Measurements from ENCODE around the gene F2R. TPM values are rescaled to one million over a fixed set of nuclear protein-coding genes. Genes with fewer than 3 reads are reported as not detected.
A peak's percentile ranks its signal among the peaks of the same experiment; 100 is the strongest.

F2R gene
- total RNA-seq (10 to 100 TPM in 1 of 4 donors, 1 to 10 TPM in 3; 6.4 to 22.1 (median 8.5) TPM), polyA plus RNA-seq (4.3 TPM)
- long read RNA-seq, donor 1, transcript F2R-201 (2 exons, 3,821 nt) = major isoform, 6 of 7 reads
- long read RNA-seq, donor 1, partial matches to known transcripts = 0 of 7 reads
- long read RNA-seq, donor 1, other reads (novel, unspliced or antisense) = 1 of 7 reads
- long read RNA-seq, donor 2, partial matches to known transcripts = 0 of 2 reads
- long read RNA-seq, donor 2, other reads (novel, unspliced or antisense) = 1 of 2 reads
- long read RNA-seq, donor 3, transcript F2R-201 (2 exons, 3,821 nt) = major isoform, 46 of 70 reads
- long read RNA-seq, donor 3, partial matches to known transcripts = 0 of 70 reads
- long read RNA-seq, donor 3, other reads (novel, unspliced or antisense) = 24 of 70 reads
- long read RNA-seq, donor 4, partial matches to known transcripts = 1 of 2 reads
- long read RNA-seq, donor 4, other reads (novel, unspliced or antisense) = 0 of 2 reads

DNA sequence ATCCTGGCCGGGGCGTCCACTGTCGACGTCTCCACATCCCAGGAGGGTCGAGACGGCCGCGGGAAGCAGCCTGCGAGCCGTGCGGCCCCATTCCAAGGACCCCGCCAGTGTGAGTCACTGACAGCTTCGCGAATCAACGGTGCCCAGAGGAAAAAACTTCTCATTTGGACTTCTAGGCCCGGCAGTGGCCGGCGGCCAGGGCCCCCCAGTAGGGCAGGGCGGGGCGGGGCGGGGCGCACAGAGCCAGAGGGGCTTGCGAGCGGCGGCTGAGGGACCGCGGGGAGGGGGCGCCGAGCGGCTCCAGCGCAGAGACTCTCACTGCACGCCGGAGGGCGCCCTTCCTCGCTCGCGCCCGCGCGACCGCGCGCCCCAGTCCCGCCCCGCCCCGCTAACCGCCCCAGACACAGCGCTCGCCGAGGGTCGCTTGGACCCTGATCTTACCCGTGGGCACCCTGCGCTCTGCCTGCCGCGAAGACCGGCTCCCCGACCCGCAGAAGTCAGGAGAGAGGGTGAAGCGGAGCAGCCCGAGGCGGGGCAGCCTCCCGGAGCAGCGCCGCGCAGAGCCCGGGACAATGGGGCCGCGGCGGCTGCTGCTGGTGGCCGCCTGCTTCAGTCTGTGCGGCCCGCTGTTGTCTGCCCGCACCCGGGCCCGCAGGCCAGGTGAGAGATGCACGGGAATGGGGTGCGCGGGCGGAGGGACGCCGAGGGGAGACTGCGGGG lies at the start of gene F2R:
F2R (plus strand) TSS at position 391 of the 720 bp plus-strand sequence; CDS start at position 573, 182 bp downstream.
- intact Hi-C loops (cut with DNase I) = no loop called here
- H3K27me3 ChIP-seq (ENCODE audit: control insufficient read depth, insufficient read depth) = no peaks in the 10 kb centered on the region
- under 1% methylated on average over 82 of the region's 82 CpGs for WGBS
- peak within 1 kb of the TSS; percentile 83 for H3K4me3 ChIP-seq (ENCODE audit: low read length)
- DNase-seq (peak; percentile 80 to 85 (median 83)), ATAC-seq (peak; percentile 86 to 89)
- no peaks in the 10 kb centered on the region for H3K9me3 ChIP-seq (ENCODE audit: control insufficient read depth, low read length)
- peak within 1 kb of the TSS; percentile 25 for H3K27ac ChIP-seq (ENCODE audit: low read length)
- no peaks in the 10 kb centered on the region for H3K4me1 ChIP-seq (ENCODE audit: control insufficient read depth, insufficient read depth, low read length)

DNA sequence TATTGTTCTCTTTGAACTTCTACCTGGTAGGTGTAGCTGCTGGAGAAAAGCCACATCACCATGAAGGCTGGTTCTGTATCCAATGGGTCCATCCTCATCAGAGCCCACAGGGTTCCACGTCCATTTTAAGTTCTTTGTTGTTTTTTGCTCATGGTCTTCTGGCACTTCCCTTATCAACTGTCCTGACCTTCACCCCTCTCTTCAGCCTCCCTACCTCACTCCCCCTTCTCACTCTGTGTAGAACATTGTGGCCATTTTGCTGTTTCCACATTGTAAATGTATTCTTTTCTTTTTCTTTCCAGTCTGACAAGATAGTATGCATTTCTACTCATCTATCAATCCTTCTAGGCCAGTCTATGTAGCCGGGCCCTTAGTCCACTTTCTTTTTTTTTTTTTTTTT lies 48.4 kb upstream of the F2R start:
- WGBS = 72% methylated on average over 2 of the region's 2 CpGs
- intact Hi-C loops (cut with DNase I) = no loop called here

GRCh38 chr5:76669245-76669644 lies 46.7 kb upstream of the F2R start:
- H3K4me3 ChIP-seq (ENCODE audit: low read length) = no peak overlapping the region
- intact Hi-C loops (cut with DNase I) = no loop called here
- no peaks in the 10 kb centered on the region for H3K4me1 ChIP-seq (ENCODE audit: control insufficient read depth, insufficient read depth, low read length)
- H3K27me3 ChIP-seq (ENCODE audit: control insufficient read depth, insufficient read depth) = no peaks in the 10 kb centered on the region
- no peak overlapping the region for H3K27ac ChIP-seq (ENCODE audit: low read length)
- WGBS = 83% methylated on average over 5 of the region's 5 CpGs
- ATAC-seq (no peak), DNase-seq (no peak)
- no peaks in the 10 kb centered on the region for H3K9me3 ChIP-seq (ENCODE audit: control insufficient read depth, low read length)

More for the DNA sequence above, 48.4 kb upstream of the F2R start:
- Histone ChIP-seq H3K4me3 (ENCODE audit: low read length) (no peak overlapping the region), H3K9me3 (ENCODE audit: control insufficient read depth, low read length) (no peaks in the 10 kb centered on the region), H3K4me1 (ENCODE audit: control insufficient read depth, insufficient read depth, low read length) (no peaks in the 10 kb centered on the region), H3K27me3 (ENCODE audit: control insufficient read depth, insufficient read depth) (no peaks in the 10 kb centered on the region), H3K27ac (ENCODE audit: low read length) (no peak overlapping the region)
- ATAC-seq (no peak), DNase-seq (no peak)

DNA sequence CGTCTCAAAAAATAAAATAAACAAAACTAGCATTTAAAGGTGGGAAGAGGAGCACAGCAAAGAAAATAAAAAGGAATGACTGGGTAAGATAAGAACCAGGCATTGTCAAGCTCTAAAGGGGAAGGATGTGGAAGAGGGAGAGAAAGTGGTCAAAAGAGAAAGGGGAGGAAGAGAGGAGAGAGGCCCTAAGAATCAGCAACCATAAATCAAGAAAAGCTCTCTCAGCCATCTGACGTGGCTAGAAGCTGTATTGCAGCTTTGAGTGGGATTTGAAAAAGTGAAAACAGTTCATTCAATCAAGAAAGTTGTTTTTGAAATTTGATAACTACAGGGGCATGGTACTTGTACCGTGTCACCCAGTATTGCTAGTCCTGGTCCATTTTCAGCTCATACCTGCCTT lies 45.4 kb upstream of the F2R start:
- no peak for DNase-seq
- H3K9me3 ChIP-seq (ENCODE audit: control insufficient read depth, low read length) = no peaks in the 10 kb centered on the region
- 91% methylated on average over 3 of the region's 3 CpGs for WGBS

DNA sequence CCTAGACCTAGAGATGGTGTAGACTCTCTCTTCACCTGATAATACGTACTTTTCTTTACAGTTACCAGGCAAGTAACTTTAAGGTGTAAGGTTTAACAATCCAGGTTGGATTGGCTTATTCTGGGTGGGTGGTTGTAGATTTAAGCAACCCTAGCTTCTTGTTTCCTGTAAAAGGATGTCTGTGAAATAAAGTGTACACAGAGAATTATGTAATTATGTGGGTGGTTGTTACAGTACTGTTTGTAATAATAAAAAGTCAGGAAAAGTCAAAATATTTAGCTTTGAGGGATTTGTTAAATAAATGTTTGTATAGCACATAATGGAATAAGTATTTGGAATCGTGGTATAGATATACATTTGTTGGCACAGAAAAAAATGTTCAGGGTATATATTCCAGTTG lies 43.7 kb upstream of the F2R start:
- Histone ChIP-seq H3K9me3 (ENCODE audit: control insufficient read depth, low read length) (no peaks in the 10 kb centered on the region), H3K27ac (ENCODE audit: low read length) (no peak overlapping the region), H3K4me3 (ENCODE audit: low read length) (no peak overlapping the region), H3K27me3 (ENCODE audit: control insufficient read depth, insufficient read depth) (no peaks in the 10 kb centered on the region), H3K4me1 (ENCODE audit: control insufficient read depth, insufficient read depth, low read length) (no peaks in the 10 kb centered on the region)
- ATAC-seq (no peak), DNase-seq (no peak)
- intact Hi-C loops (cut with DNase I) = no loop called here
- 78% methylated on average over 2 of the region's 2 CpGs for WGBS

More for the DNA sequence above, 45.4 kb upstream of the F2R start:
- intact Hi-C loops (cut with DNase I) = no loop called here
- H3K27ac ChIP-seq (ENCODE audit: low read length) = no peak overlapping the region
- no peak overlapping the region for H3K4me3 ChIP-seq (ENCODE audit: low read length)
- no peaks in the 10 kb centered on the region for H3K4me1 ChIP-seq (ENCODE audit: control insufficient read depth, insufficient read depth, low read length)
- ATAC-seq = no peak
- H3K27me3 ChIP-seq (ENCODE audit: control insufficient read depth, insufficient read depth) = no peaks in the 10 kb centered on the region

DNA sequence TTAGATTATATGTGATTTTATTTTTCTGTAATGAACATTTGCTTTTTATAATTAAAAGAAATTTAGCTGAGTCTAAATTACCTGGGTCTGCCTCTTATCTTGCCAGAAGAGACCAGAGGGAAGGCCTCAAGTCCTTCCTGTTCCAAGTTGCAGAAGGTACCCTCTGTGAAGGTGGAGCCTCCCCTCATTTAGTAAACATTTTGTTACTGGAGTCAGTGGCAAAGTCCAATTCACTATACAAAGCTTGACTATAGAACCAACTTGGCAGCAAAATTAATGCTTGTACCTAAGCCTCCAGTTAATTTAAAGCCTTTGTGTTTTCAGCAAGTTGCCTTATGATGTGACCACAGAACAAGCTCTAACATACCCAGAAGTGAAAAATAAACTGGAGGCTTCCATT lies 42.8 kb upstream of the F2R start:
- intact Hi-C loops (cut with DNase I) = no loop called here
- Histone ChIP-seq H3K4me1 (ENCODE audit: control insufficient read depth, insufficient read depth, low read length) (no peaks in the 10 kb centered on the region), H3K4me3 (ENCODE audit: low read length) (no peak overlapping the region), H3K27me3 (ENCODE audit: control insufficient read depth, insufficient read depth) (no peaks in the 10 kb centered on the region), H3K9me3 (ENCODE audit: control insufficient read depth, low read length) (no peaks in the 10 kb centered on the region), H3K27ac (ENCODE audit: low read length) (no peak overlapping the region)
- ATAC-seq (no peak), DNase-seq (no peak)

- Histone ChIP-seq H3K4me3 (ENCODE audit: low read length) (no peak overlapping the region), H3K9me3 (ENCODE audit: control insufficient read depth, low read length) (no peaks in the 10 kb centered on the region), H3K27ac (ENCODE audit: low read length) (no peak overlapping the region), H3K27me3 (ENCODE audit: control insufficient read depth, insufficient read depth) (no peaks in the 10 kb centered on the region), H3K4me1 (ENCODE audit: control insufficient read depth, insufficient read depth, low read length) (no peaks in the 10 kb centered on the region)
- intact Hi-C loops (cut with DNase I) = no loop called here
- 66% methylated on average over 8 of the region's 8 CpGs for WGBS
- ATAC-seq = no peak
- no peak for DNase-seq
These were observed 41.4 kb upstream of the F2R start for GRCh38 chr5:76674330-76675066.

DNA sequence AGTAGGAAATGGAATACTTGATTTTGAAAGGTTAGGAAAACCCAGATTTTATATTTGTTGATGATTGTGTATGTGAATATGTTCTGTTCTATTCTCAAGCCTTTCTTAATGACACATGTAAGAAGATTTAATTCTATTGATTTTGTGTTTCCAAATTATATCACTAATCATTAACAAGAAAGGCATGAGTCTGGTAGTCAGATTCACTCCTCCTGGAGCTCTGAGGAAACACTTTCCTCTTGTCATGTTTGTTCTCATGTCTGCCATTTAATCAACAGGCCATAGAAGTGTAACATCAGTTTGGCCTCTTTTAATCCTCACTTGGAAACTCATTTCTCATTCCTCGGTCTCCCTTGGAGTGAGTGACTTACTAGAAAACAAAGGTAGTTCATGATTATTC lies 40.6 kb upstream of the F2R start:
- WGBS = 91% methylated on average over 1 of the region's 1 CpG
- no peak for DNase-seq
- no peak overlapping the region for H3K27ac ChIP-seq (ENCODE audit: low read length)
- no peak overlapping the region for H3K4me3 ChIP-seq (ENCODE audit: low read length)
- H3K9me3 ChIP-seq (ENCODE audit: control insufficient read depth, low read length) = no peaks in the 10 kb centered on the region
- no peak for ATAC-seq
- no peaks in the 10 kb centered on the region for H3K27me3 ChIP-seq (ENCODE audit: control insufficient read depth, insufficient read depth)
- no peaks in the 10 kb centered on the region for H3K4me1 ChIP-seq (ENCODE audit: control insufficient read depth, insufficient read depth, low read length)
- intact Hi-C loops (cut with DNase I) = no loop called here

DNA sequence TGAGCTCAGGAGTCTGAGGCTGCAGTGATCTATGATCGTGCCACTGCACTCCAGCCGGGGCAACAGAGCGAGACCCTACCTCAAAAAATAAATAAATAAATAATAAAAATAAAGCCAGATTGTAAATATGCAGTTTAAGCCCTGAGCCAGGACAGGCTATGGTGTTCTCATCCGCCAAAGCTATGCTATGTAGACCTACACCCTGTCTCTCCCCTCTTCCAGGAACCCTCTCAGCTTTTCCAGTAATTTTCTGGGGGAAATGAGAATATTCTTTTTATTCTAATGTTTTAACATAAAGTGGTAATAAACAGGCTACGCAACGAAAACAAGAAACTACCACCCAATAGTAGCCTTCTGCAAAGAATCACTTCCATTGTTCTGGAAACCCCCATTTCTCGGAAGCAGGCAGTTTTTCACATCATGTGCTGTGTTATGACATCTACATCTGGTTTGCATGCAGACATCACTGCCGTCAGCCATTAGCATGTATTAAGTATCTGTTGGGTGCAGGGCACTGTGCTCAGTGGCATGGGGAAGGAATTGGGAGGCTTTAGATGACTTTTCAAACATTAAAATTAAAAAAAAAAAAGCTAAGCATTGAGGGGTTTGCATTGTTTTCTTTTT lies 38.0 kb upstream of the F2R start:
- 91% methylated on average over 8 of the region's 8 CpGs for WGBS
- ATAC-seq = no peak

GRCh38 chr5:76679231-76679630 lies 36.7 kb upstream of the F2R start:
- 45% methylated on average over 3 of the region's 3 CpGs for WGBS
- DNase-seq (no peak), ATAC-seq (no peak)
- H3K27me3 ChIP-seq (ENCODE audit: control insufficient read depth, insufficient read depth) = no peaks in the 10 kb centered on the region
- H3K4me1 ChIP-seq (ENCODE audit: control insufficient read depth, insufficient read depth, low read length) = no peaks in the 10 kb centered on the region
- no peaks in the 10 kb centered on the region for H3K9me3 ChIP-seq (ENCODE audit: control insufficient read depth, low read length)
- H3K27ac ChIP-seq (ENCODE audit: low read length) = no peak overlapping the region
- intact Hi-C loops (cut with DNase I) = no loop called here
- no peak overlapping the region for H3K4me3 ChIP-seq (ENCODE audit: low read length)

More for the DNA sequence above, 38.0 kb upstream of the F2R start:
- Histone ChIP-seq H3K27ac (ENCODE audit: low read length) (no peak overlapping the region), H3K4me1 (ENCODE audit: control insufficient read depth, insufficient read depth, low read length) (no peaks in the 10 kb centered on the region), H3K4me3 (ENCODE audit: low read length) (no peak overlapping the region), H3K27me3 (ENCODE audit: control insufficient read depth, insufficient read depth) (no peaks in the 10 kb centered on the region), H3K9me3 (ENCODE audit: control insufficient read depth, low read length) (no peaks in the 10 kb centered on the region)
- no peak for DNase-seq
- intact Hi-C loops (cut with DNase I) = no loop called here
